T-cell (primary cell): ENCODE data around the gene CNKSR3. TPM values are rescaled to one million over a fixed set of nuclear protein-coding genes. Genes with fewer than 3 reads are reported as not detected.

Source experiments
- ATAC-seq, 4 experiments: fragments of 200-7000 bp in 3 of 4; fragments of 150-1000 bp in 1 of 4; cut with Tn5 transposase; replicated peaks in 1 of 4; 1 replicate in 3 of 4; 2 replicates in 1 of 4; pipeline ENCODE4 v1.10.0; 2021; ENCODE audit warnings: moderate library complexity in 3 of 4, mild to moderate bottlenecking in 2 of 4, moderate number of reproducible peaks in 1 of 4
- CTCF ChIA-PET, 2 donors: fragments of 300-600 bp; sonication (Branson Sonifier 250); formaldehyde crosslinking; loops; one replicate each; lab custom pipeline; 2022; ENCODE audit warnings: antibody characterized with exemption in 2 of 2; lab: Charles Lee
- POLR2A ChIA-PET, 2 donors: fragments of 300-600 bp; sonication (Branson Sonifier 250); formaldehyde crosslinking; loops; one replicate each; lab custom pipeline; 2022; ENCODE audit warnings: antibody characterized with exemption in 2 of 2; lab: Charles Lee
- DNase-seq, 35 experiments: peaks; one replicate each; pipeline versions ENCODE4 v3.0.0 to v3.0.0-alpha.2; 2013 to 2023
- H3K27ac ChIP-seq: one replicate; pipeline ENCODE4 v1.5.1; 2013; ENCODE audit warnings: low read length
- H3K27me3 ChIP-seq, 2 experiments: replicated peaks in 1 of 2; 1 replicate in 1 of 2; 2 replicates in 1 of 2; pipeline versions ENCODE4 v1.6.1 to v1.7.0; 2013; ENCODE audit warnings: low read length in 1 of 2, mixed read lengths in 1 of 2; ENCODE audit not compliant: control insufficient read depth in 2 of 2, insufficient read depth in 2 of 2; ENCODE audit errors: extremely low read depth in 1 of 2
- H3K36me3 ChIP-seq, 2 donors: 1 replicate in 1 of 2; 2 replicates in 1 of 2; pipeline versions ENCODE4 v1.6.1 to v1.7.0; 2013; ENCODE audit warnings: low read length in 1 of 2; ENCODE audit not compliant: control insufficient read depth in 2 of 2, insufficient read depth in 1 of 2; ENCODE audit errors: extremely low read depth in 1 of 2
- H3K4me1 ChIP-seq, 2 experiments: 1 replicate in 1 of 2; 2 replicates in 1 of 2; pipeline versions ENCODE4 v1.6.1 to v1.7.0; 2013; ENCODE audit warnings: low read length in 2 of 2, mixed read lengths in 1 of 2; ENCODE audit not compliant: insufficient read depth in 2 of 2, control insufficient read depth in 1 of 2; ENCODE audit errors: extremely low read depth in 1 of 2
- H3K4me3 ChIP-seq, 2 donors: 1 replicate in 1 of 2; 2 replicates in 1 of 2; pipeline versions ENCODE4 v1.5.1 to v1.7.0; 2013; ENCODE audit warnings: mild to moderate bottlenecking in 2 of 2, low read length in 1 of 2, moderate library complexity in 1 of 2; ENCODE audit not compliant: control insufficient read depth in 1 of 2; ENCODE audit errors: extremely low read depth in 1 of 2
- H3K9me3 ChIP-seq: 2 replicates; pipeline ENCODE4 v1.7.0; 2013
- H3K27ac Mint-ChIP-seq, 2 donors: one replicate each; pipeline ENCODE4 v1.8.0; 2020 to 2021; ENCODE audit warnings: mild to moderate bottlenecking in 2 of 2, mixed read lengths in 2 of 2
- H3K27me3 Mint-ChIP-seq, 2 donors: one replicate each; pipeline ENCODE4 v1.8.0; 2021 to 2022; ENCODE audit warnings: mixed read lengths in 2 of 2
- H3K36me3 Mint-ChIP-seq: one replicate; pipeline ENCODE4 v1.8.0; 2021; ENCODE audit warnings: mixed read lengths
- H3K4me1 Mint-ChIP-seq, 3 donors: one replicate each; pipeline ENCODE4 v1.8.0; 2020 to 2022; ENCODE audit warnings: mixed read lengths in 3 of 3, mild to moderate bottlenecking in 1 of 3
- H3K4me3 Mint-ChIP-seq, 3 donors: one replicate each; pipeline ENCODE4 v1.8.0; 2020 to 2022; ENCODE audit warnings: mild to moderate bottlenecking in 3 of 3, mixed read lengths in 3 of 3, moderate library complexity in 3 of 3
- H3K9me3 Mint-ChIP-seq, 3 donors: one replicate each; pipeline ENCODE4 v1.8.0; 2020 to 2022; ENCODE audit warnings: mixed read lengths in 3 of 3
- WGBS: methylation state at CpG from one replicate; pipeline ENCODE4 v1.1.5; 2013; ENCODE audit warnings: missing lambda C conversion rate; ENCODE audit not compliant: insufficient coverage; 5-methylcytosine and 5-hydroxymethylcytosine counted together
- total RNA-seq, 35 experiments: library from RNA in 6 of 35; stranded (reverse) in 6 of 35; fragments of 120-200 nt in 1 of 35; gene quantifications; one replicate each; pipeline versions ENCODE4 v1.2.1 to v1.2.4 and lab custom pipeline; 2013 to 2026

CNKSR3 gene
- total RNA-seq, 5 donors from 2014 or later (not counting 1 experiment from before 2014, with no cell fraction given) = 0.05 to 0.35 (median 0.20) TPM

DNA sequence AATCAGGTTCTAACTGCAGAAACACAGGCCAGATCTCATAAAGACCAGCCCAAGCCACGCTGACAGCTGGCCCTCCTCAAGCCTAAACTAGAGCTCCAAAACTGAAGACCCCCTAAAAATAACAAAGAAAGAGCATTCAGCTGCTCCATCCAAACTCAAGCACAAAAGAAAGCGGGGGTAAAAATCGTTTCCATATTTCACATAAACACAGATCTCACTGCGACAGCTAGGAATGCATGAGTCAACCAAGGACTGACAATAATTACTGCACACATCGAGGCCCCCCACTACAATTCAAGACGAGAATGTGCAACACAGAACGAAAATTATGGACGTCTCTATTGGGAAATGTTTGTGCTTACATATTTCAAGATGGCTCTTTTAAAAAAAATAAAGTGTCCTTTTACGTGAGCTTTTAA, 31.1 kb downstream of the CNKSR3 start:
- Histone ChIP-seq H3K27ac (no peak overlapping the region), H3K36me3 (no peaks in the 10 kb centered on the region), H3K4me3 (no peak overlapping the region), H3K27me3 (peaks cover 0 to 4% of the 10 kb centered on the region in 2 experiments), H3K9me3 (no peaks in the 10 kb centered on the region), H3K4me1 (no peaks in the 10 kb centered on the region)
- ChIA-PET CTCF (no interaction called here), POLR2A (no interaction called here)
- H3K4me1 Mint-ChIP-seq = no peaks in the 10 kb centered on the region
- H3K27me3 Mint-ChIP-seq = no peaks in the 10 kb centered on the region
- no peaks in the 10 kb centered on the region for H3K36me3 Mint-ChIP-seq
- ATAC-seq = no peak
- no peaks in the 10 kb centered on the region for H3K9me3 Mint-ChIP-seq
- H3K4me3 Mint-ChIP-seq = no peak overlapping the region
- no peak for DNase-seq
- 86% methylated on average over 3 of the region's 9 CpGs for WGBS
- no peak overlapping the region for H3K27ac Mint-ChIP-seq

DNA sequence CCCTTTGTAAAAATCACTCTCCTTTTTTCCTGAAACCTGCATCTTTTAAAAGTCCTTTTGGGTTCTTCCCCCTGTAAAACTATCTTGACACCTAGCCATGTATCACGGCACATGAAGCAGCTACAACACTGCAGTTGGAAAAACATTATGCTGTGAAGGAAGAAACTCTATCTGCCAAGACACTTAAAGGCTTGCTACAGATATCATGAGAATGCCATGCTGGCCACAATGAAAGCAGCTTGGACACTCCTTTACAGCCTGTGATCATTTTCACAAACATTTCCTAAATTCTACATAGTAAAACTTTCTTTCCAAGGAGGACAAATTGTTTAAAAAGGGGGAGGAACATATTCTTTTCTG, 31.8 kb downstream of the CNKSR3 start:
- Mint-ChIP-seq H3K4me1 (no peaks in the 10 kb centered on the region), H3K9me3 (no peaks in the 10 kb centered on the region), H3K27ac (no peak overlapping the region), H3K27me3 (no peaks in the 10 kb centered on the region), H3K36me3 (no peaks in the 10 kb centered on the region), H3K4me3 (no peak overlapping the region)
- no peaks in the 10 kb centered on the region for H3K9me3 ChIP-seq
- H3K36me3 ChIP-seq = no peaks in the 10 kb centered on the region
- H3K4me3 ChIP-seq = no peak overlapping the region
- peaks cover 0 to 4% of the 10 kb centered on the region in 2 experiments for H3K27me3 ChIP-seq
- no peak overlapping the region for H3K27ac ChIP-seq
- H3K4me1 ChIP-seq = no peaks in the 10 kb centered on the region
- ChIA-PET POLR2A (interaction anchor here in 1 of 2 donors (0.5 kb wide), 1 partner anchor 194 kb away, joined by 3 read pairs; no protein-coding TSS in a partner anchor), CTCF (no interaction called here)
- no CpG with 5 or more reads among the region's 1 CpG for WGBS
- DNase-seq (no peak), ATAC-seq (no peak)

DNA sequence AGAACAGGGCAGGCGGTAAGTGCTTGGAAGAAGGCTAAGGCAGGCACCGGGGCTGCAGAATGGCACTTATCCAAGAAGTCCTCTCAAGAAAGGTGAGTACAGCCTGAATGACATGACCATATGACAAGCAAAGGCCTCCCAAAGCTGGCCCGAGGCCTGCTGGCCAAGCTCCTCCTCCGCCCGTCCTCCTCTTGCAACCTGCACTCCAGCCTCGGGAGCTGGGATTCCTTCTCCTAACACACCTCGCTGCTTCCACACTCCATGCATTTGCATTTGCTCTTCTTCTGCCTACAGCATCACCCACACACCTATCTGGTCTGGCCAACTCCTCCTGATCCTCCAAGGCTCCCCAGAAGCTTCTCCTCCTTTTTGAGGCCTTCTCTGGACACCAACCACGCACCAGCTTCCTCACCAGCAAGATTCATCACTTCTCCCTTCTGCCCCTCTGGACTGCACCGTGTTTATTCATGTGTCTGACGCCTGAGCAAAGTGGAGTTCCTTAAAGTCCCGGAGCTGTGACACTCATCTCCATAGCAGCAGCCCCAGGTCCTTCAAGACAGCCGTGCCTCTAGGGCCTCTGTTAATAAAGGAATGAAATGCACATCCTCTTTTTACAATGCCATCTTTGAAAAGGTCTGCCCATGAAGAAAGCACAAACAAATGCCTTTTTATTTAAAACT, 32.3 kb downstream of the CNKSR3 start:
- no peaks in the 10 kb centered on the region for H3K36me3 ChIP-seq

DNA sequence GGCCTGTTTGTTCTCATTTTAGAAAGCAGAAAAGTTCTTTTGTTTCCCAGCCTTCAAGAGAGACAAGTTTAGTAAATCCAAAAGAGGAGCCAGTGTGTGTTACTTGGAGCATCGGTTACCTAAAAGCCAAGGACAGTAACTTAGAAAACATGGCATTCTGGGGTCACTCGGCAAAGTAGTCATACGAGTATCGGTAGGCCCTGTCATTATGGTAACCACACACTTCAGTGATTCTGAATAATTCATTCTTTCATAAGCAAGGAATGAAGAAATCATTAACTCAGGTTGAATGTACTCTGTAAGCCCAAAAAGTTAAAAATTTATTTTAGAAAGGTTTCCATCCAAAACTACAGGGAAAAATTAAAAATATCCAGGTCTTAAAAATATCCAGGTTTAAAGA, 34.0 kb downstream of the CNKSR3 start:
- 100% methylated on average over 1 of the region's 4 CpGs for WGBS
- Mint-ChIP-seq H3K36me3 (no peaks in the 10 kb centered on the region), H3K4me3 (no peak overlapping the region), H3K27ac (no peak overlapping the region), H3K9me3 (no peaks in the 10 kb centered on the region), H3K4me1 (no peaks in the 10 kb centered on the region), H3K27me3 (no peaks in the 10 kb centered on the region)
- H3K27me3 ChIP-seq = peaks cover 0 to 7% of the 10 kb centered on the region in 2 experiments
- no peak overlapping the region for H3K27ac ChIP-seq
- H3K9me3 ChIP-seq = no peaks in the 10 kb centered on the region
- CTCF ChIA-PET = no interaction called here
- POLR2A ChIA-PET = no interaction called here
- DNase-seq = no peak
- no peaks in the 10 kb centered on the region for H3K4me1 ChIP-seq
- no peak for ATAC-seq
- H3K4me3 ChIP-seq = no peak overlapping the region
- no peaks in the 10 kb centered on the region for H3K36me3 ChIP-seq

More for the DNA sequence above, 32.3 kb downstream of the CNKSR3 start:
- no peaks in the 10 kb centered on the region for H3K36me3 Mint-ChIP-seq
- WGBS = 76% methylated on average over 10 of the region's 12 CpGs
- ATAC-seq = no peak
- no peak overlapping the region for H3K27ac Mint-ChIP-seq
- Histone ChIP-seq H3K4me1 (no peaks in the 10 kb centered on the region), H3K9me3 (no peaks in the 10 kb centered on the region), H3K27me3 (peaks cover 0 to 7% of the 10 kb centered on the region in 2 experiments), H3K4me3 (no peak overlapping the region), H3K27ac (no peak overlapping the region)
- H3K4me1 Mint-ChIP-seq = no peaks in the 10 kb centered on the region
- H3K9me3 Mint-ChIP-seq = no peaks in the 10 kb centered on the region
- peak in 1 of 35 experiments; percentile 6 for DNase-seq
- no peak overlapping the region for H3K4me3 Mint-ChIP-seq
- ChIA-PET CTCF (no interaction called here), POLR2A (interaction anchor here in 1 of 2 donors (0.5 to 0.6 kb wide), 2 partner anchors 14 to 193 kb away, joined by 3 read pairs; no protein-coding TSS in a partner anchor)
- H3K27me3 Mint-ChIP-seq = no peaks in the 10 kb centered on the region

DNA sequence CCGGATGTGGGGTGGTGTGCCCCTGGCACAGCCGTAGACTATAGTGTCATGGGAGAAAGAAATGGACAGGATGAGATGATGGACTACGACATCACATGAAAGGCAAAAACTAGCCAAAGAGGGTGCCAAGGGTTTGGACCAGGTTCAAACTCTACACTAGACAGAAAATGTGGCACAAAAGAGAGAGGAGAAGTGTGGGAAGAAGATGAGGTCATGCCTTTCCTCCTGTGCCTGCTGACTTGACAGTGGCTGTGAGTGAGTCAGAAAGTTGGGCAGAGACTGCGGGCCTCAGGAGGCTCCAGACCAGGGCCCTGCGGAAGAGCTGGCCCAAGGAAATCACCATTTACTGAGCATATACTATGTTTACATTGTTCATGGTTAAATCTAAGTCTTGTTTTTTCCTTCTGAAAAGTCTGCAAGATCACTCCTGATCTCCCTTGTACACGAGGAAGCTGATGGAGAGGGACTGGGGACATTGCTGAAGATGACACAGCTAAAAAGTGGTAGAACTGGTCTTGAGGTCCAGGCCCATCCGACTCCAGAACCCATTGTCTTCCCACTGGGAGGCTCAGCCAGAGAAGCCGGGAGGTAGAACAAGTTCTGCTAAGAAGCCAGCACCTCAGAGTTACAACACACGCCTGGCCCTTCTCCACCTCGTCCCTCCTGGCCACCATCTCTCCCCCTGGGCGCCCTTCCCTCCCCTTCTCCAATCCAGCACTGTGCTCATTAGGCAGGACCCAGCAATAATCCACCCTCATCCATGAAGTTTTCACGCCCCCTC, 35.6 kb downstream of the CNKSR3 start:
- Mint-ChIP-seq H3K36me3 (no peaks in the 10 kb centered on the region), H3K27me3 (no peaks in the 10 kb centered on the region), H3K27ac (no peak overlapping the region), H3K9me3 (peaks cover 0 to 8% (median 5%) of the 10 kb centered on the region in 3 donors), H3K4me1 (no peaks in the 10 kb centered on the region), H3K4me3 (no peak overlapping the region)
- Histone ChIP-seq H3K4me3 (no peak overlapping the region), H3K4me1 (no peaks in the 10 kb centered on the region), H3K9me3 (no peaks in the 10 kb centered on the region), H3K27me3 (peaks cover 0 to 10% of the 10 kb centered on the region in 2 experiments), H3K36me3 (no peaks in the 10 kb centered on the region), H3K27ac (no peak overlapping the region)
- 90% methylated on average over 8 of the region's 12 CpGs for WGBS
- ATAC-seq (no peak), DNase-seq (no peak)
- POLR2A ChIA-PET = interaction anchor here in 1 of 2 donors (0.6 kb wide), 1 partner anchor 471 kb away, joined by 5 read pairs; no protein-coding TSS in a partner anchor
- CTCF ChIA-PET = no interaction called here

DNA sequence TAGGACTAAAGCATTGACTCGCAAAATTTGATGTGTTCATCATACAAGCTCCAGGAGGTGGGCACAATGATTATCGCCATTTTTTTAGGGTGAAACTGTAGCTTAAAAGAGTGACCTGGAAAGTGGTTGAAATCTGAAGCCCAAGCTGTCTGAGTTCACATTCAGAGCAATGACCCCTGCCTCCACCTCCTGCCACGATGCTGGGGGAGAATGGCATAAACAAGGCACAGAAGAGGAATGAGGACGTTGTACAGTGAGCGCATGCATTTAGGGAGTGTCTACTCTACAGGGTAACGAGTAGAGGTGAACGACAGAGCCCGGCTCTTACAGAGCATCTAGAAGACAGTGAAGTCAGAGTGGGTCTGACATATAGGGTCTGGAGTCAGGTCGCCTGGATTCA, 37.2 kb downstream of the CNKSR3 start:
- no peaks in the 10 kb centered on the region for H3K36me3 ChIP-seq
- H3K9me3 ChIP-seq = no peaks in the 10 kb centered on the region
- Mint-ChIP-seq H3K4me1 (no peaks in the 10 kb centered on the region), H3K36me3 (no peaks in the 10 kb centered on the region), H3K27ac (no peak overlapping the region), H3K4me3 (no peak overlapping the region), H3K27me3 (no peaks in the 10 kb centered on the region), H3K9me3 (peaks cover 0 to 8% (median 5%) of the 10 kb centered on the region in 3 donors)
- CTCF ChIA-PET = no interaction called here
- DNase-seq (no peak), ATAC-seq (no peak)
- 88% methylated on average over 4 of the region's 9 CpGs for WGBS
- H3K4me3 ChIP-seq = no peak overlapping the region
- H3K27me3 ChIP-seq = peaks cover 0 to 9% of the 10 kb centered on the region in 2 experiments
- H3K4me1 ChIP-seq = no peaks in the 10 kb centered on the region
- no peak overlapping the region for H3K27ac ChIP-seq
- POLR2A ChIA-PET = no interaction called here
